Measurements from ENCODE around the gene ACTN2. TPM values are rescaled to one million over a fixed set of nuclear protein-coding genes. Genes with fewer than 3 reads are reported as not detected.

Gene ACTN2
- total and polyA plus RNA-seq, 3 experiments from 2014 or later, result not detected

- H3K4me1 ChIP-seq (ENCODE audit: insufficient read depth, low read length), result no peaks in the 10 kb centered on the region
- H3K9me3 ChIP-seq (ENCODE audit: low read length), result no peaks in the 10 kb centered on the region
Observed at GRCh38 chr1:236748268-236748870, 62.1 kb downstream of the ACTN2 start.

GRCh38 chr1:236750928-236751327, 64.6 kb downstream of the ACTN2 start:
- Histone ChIP-seq H3K27me3 (ENCODE audit: insufficient read depth, low read length, poor library complexity, severe bottlenecking) (no peaks in the 10 kb centered on the region), H3K36me3 (ENCODE audit: insufficient read depth, low read length) (no peaks in the 10 kb centered on the region), H3K4me1 (ENCODE audit: insufficient read depth, low read length) (no peaks in the 10 kb centered on the region), H3K4me3 (ENCODE audit: low read length) (no peak overlapping the region), H3K27ac (ENCODE audit: low read depth, low read length) (no peak overlapping the region), H3K9me3 (ENCODE audit: low read length) (no peaks in the 10 kb centered on the region)
- Mint-ChIP-seq H3K27me3 (peaks cover 12 to 42% of the 10 kb centered on the region in 2 donors), H3K9me3 (no peaks in the 10 kb centered on the region), H3K4me1 (no peaks in the 10 kb centered on the region), H3K36me3 (no peaks in the 10 kb centered on the region), H3K27ac (no peak overlapping the region), H3K4me3 (no peak overlapping the region)
- ChIA-PET CTCF (interaction anchor here (1.3 kb wide), 1 partner anchor 9 kb away, joined by 3 read pairs; no protein-coding TSS in a partner anchor), POLR2A (no interaction called here)
- DNase-seq, result no peak

More at GRCh38 chr1:236748268-236748870, 62.1 kb downstream of the ACTN2 start:
- Mint-ChIP-seq H3K9me3 (no peaks in the 10 kb centered on the region), H3K4me1 (no peaks in the 10 kb centered on the region), H3K36me3 (no peaks in the 10 kb centered on the region), H3K27ac (no peak overlapping the region), H3K4me3 (no peak overlapping the region), H3K27me3 (peaks cover 15 to 43% of the 10 kb centered on the region in 2 donors)
- no peak overlapping the region for H3K4me3 ChIP-seq (ENCODE audit: low read length)
- H3K27ac ChIP-seq (ENCODE audit: low read depth, low read length), result no peak overlapping the region
- ChIA-PET CTCF (interaction anchor here (1.3 kb wide), 1 partner anchor 814 kb away, joined by 3 read pairs; no protein-coding TSS in a partner anchor), POLR2A (no interaction called here)
- no peaks in the 10 kb centered on the region for H3K36me3 ChIP-seq (ENCODE audit: insufficient read depth, low read length)
- DNase-seq, result no peak
- no peaks in the 10 kb centered on the region for H3K27me3 ChIP-seq (ENCODE audit: insufficient read depth, low read length, poor library complexity, severe bottlenecking)

- Histone ChIP-seq H3K4me3 (ENCODE audit: low read length) (no peak overlapping the region), H3K27ac (ENCODE audit: low read depth, low read length) (no peak overlapping the region), H3K9me3 (ENCODE audit: low read length) (no peaks in the 10 kb centered on the region), H3K4me1 (ENCODE audit: insufficient read depth, low read length) (no peaks in the 10 kb centered on the region), H3K27me3 (ENCODE audit: insufficient read depth, low read length, poor library complexity, severe bottlenecking) (no peaks in the 10 kb centered on the region), H3K36me3 (ENCODE audit: insufficient read depth, low read length) (no peaks in the 10 kb centered on the region)
- no peak overlapping the region for H3K27ac Mint-ChIP-seq
- no peak overlapping the region for H3K4me3 Mint-ChIP-seq
- DNase-seq, result no peak
- CTCF ChIA-PET, result interaction anchor here (1.3 kb wide), 1 partner anchor 8 kb away, joined by 3 read pairs; no protein-coding TSS in a partner anchor
- H3K36me3 Mint-ChIP-seq, result no peaks in the 10 kb centered on the region
- H3K27me3 Mint-ChIP-seq, result peaks cover 12 to 39% of the 10 kb centered on the region in 2 donors
- no peaks in the 10 kb centered on the region for H3K4me1 Mint-ChIP-seq
- no peaks in the 10 kb centered on the region for H3K9me3 Mint-ChIP-seq
- POLR2A ChIA-PET, result no interaction called here
Observed at GRCh38 chr1:236751385-236751784, 65.1 kb downstream of the ACTN2 start.

DNA sequence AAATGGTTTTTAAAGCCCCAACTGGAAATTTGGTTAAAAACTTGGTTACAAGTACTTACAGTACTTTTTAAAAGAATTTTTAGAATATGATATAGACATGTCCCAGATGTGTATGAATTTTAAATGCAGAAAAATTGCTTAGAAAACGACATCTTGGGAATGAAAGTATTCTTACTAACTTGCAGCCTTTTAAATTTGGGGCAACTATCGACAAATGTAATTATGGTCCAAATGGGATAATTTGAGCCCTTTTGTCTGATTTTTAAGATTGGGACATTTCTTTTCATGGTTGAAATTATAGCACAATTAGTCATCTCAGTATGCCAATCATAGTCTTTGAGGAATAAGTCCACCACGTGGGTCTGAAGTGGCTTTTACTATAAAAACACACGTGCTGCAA, 65.6 kb downstream of the ACTN2 start:
- Mint-ChIP-seq H3K4me3 (no peak overlapping the region), H3K36me3 (no peaks in the 10 kb centered on the region), H3K9me3 (no peaks in the 10 kb centered on the region), H3K27me3 (peaks cover 10 to 34% of the 10 kb centered on the region in 2 donors), H3K27ac (no peak overlapping the region), H3K4me1 (no peaks in the 10 kb centered on the region)
- Histone ChIP-seq H3K4me1 (ENCODE audit: insufficient read depth, low read length) (no peaks in the 10 kb centered on the region), H3K27me3 (ENCODE audit: insufficient read depth, low read length, poor library complexity, severe bottlenecking) (no peaks in the 10 kb centered on the region), H3K27ac (ENCODE audit: low read depth, low read length) (no peak overlapping the region), H3K9me3 (ENCODE audit: low read length) (no peaks in the 10 kb centered on the region), H3K36me3 (ENCODE audit: insufficient read depth, low read length) (no peaks in the 10 kb centered on the region), H3K4me3 (ENCODE audit: low read length) (no peak overlapping the region)
- POLR2A ChIA-PET, result interaction anchor here (0.7 kb wide), 1 partner anchor 16 kb away, joined by 3 read pairs; no protein-coding TSS in a partner anchor
- CTCF ChIA-PET, result no interaction called here
- DNase-seq, result no peak

GRCh38 chr1:236753516-236753915, 67.2 kb downstream of the ACTN2 start:
- DNase-seq, result no peak
- no peaks in the 10 kb centered on the region for H3K9me3 ChIP-seq (ENCODE audit: low read length)
- no peaks in the 10 kb centered on the region for H3K4me1 ChIP-seq (ENCODE audit: insufficient read depth, low read length)
- H3K4me1 Mint-ChIP-seq, result no peaks in the 10 kb centered on the region
- ChIA-PET CTCF (no interaction called here), POLR2A (no interaction called here)
- no peak overlapping the region for H3K4me3 Mint-ChIP-seq
- no peak overlapping the region for H3K27ac ChIP-seq (ENCODE audit: low read depth, low read length)
- H3K9me3 Mint-ChIP-seq, result no peaks in the 10 kb centered on the region
- H3K36me3 Mint-ChIP-seq, result no peaks in the 10 kb centered on the region
- H3K27ac Mint-ChIP-seq, result no peak overlapping the region
- H3K4me3 ChIP-seq (ENCODE audit: low read length), result no peak overlapping the region
- H3K27me3 ChIP-seq (ENCODE audit: insufficient read depth, low read length, poor library complexity, severe bottlenecking), result no peaks in the 10 kb centered on the region
- peaks cover 9 to 21% of the 10 kb centered on the region in 2 donors for H3K27me3 Mint-ChIP-seq
- H3K36me3 ChIP-seq (ENCODE audit: insufficient read depth, low read length), result no peaks in the 10 kb centered on the region

DNA sequence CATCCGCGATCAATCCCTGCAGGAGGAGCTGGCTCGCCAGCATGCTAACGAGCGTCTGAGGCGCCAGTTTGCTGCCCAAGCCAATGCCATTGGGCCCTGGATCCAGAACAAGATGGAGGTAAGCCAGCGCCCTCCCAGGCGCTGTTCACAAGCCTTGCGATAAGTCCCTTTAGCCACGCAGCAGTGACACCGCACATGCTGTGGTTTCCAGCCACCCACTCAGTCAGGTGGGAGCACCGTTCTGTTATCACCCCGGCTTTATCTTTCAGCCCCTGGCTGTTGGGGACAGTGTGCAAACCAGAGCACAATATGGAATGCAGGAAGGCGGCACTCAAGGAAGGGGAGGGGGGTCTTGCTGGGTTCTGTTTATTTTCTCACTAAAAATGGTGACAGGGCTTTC, 67.7 kb downstream of the ACTN2 start:
- Mint-ChIP-seq H3K27ac (no peak overlapping the region), H3K4me1 (no peaks in the 10 kb centered on the region), H3K9me3 (no peaks in the 10 kb centered on the region), H3K36me3 (no peaks in the 10 kb centered on the region), H3K27me3 (peaks cover 9 to 19% of the 10 kb centered on the region in 2 donors), H3K4me3 (no peak overlapping the region)
- DNase-seq, result no peak
- H3K4me3 ChIP-seq (ENCODE audit: low read length), result no peak overlapping the region
- H3K4me1 ChIP-seq (ENCODE audit: insufficient read depth, low read length), result no peaks in the 10 kb centered on the region
- no peaks in the 10 kb centered on the region for H3K36me3 ChIP-seq (ENCODE audit: insufficient read depth, low read length)
- ChIA-PET CTCF (no interaction called here), POLR2A (no interaction called here)
- no peak overlapping the region for H3K27ac ChIP-seq (ENCODE audit: low read depth, low read length)
- H3K9me3 ChIP-seq (ENCODE audit: low read length), result no peaks in the 10 kb centered on the region
- H3K27me3 ChIP-seq (ENCODE audit: insufficient read depth, low read length, poor library complexity, severe bottlenecking), result no peaks in the 10 kb centered on the region

DNA sequence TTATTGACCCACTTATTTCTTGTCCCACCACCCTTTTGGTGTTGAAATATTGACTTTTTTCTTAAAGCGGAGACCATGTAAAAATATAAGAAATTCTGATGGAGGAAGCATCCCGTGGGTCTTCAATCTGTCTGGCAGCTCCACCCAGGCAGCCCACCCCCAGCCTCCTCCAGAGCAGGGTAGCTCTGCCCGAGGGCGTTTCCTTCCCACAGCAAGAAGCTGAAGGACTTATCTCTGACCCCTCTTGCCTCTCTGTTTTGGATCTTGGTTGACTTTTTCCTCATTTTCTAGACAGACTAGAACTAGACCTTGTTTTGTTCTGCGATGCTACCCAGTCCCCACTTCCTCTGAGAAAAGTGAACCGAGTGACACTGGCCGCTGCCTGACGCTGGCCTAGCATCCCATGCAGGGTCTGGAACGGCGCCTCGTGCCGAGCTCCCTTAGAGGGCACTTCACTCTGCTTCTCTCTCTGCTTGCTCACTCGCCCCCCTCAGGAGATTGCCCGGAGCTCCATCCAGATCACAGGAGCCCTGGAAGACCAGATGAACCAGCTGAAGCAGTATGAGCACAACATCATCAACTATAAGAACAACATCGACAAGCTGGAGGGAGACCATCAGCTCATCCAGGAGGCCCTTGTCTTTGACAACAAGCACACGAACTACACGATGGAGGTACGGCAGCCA, 68.4 kb downstream of the ACTN2 start:
- H3K9me3 Mint-ChIP-seq, result no peaks in the 10 kb centered on the region
- Histone ChIP-seq H3K9me3 (ENCODE audit: low read length) (no peaks in the 10 kb centered on the region), H3K4me3 (ENCODE audit: low read length) (no peak overlapping the region), H3K27ac (ENCODE audit: low read depth, low read length) (no peak overlapping the region), H3K36me3 (ENCODE audit: insufficient read depth, low read length) (no peaks in the 10 kb centered on the region), H3K4me1 (ENCODE audit: insufficient read depth, low read length) (no peaks in the 10 kb centered on the region), H3K27me3 (ENCODE audit: insufficient read depth, low read length, poor library complexity, severe bottlenecking) (no peaks in the 10 kb centered on the region)
- peaks cover 7 to 18% of the 10 kb centered on the region in 2 donors for H3K27me3 Mint-ChIP-seq
- DNase-seq, result no peak
- H3K4me1 Mint-ChIP-seq, result peaks cover 0 to 5% (median 3%) of the 10 kb centered on the region in 3 donors
- POLR2A ChIA-PET, result no interaction called here
- CTCF ChIA-PET, result no interaction called here
- H3K4me3 Mint-ChIP-seq, result no peak overlapping the region
- H3K27ac Mint-ChIP-seq, result no peak overlapping the region
- no peaks in the 10 kb centered on the region for H3K36me3 Mint-ChIP-seq

DNA sequence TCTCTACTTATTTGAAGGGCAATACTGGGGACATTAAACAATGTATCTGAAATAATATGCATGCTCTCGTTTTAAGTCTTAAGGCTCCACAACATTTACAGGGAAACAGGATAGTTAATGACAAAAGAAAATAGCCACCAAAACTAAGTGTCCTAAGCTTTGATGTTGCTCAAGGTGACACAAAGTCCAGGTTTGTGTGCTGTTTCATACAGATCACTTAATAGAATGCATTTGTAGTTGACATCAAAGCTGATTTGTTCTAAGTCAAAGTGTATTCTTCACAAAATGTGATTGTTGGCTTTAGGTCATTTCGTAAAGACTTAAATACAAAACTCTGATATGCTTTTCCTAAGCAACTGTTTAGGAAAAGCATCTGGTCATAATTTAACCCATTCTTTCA, 71.3 kb downstream of the ACTN2 start:
- H3K4me3 Mint-ChIP-seq, result no peak overlapping the region
- H3K4me1 Mint-ChIP-seq, result peaks cover 0 to 5% (median 3%) of the 10 kb centered on the region in 3 donors
- no peaks in the 10 kb centered on the region for H3K9me3 Mint-ChIP-seq
- ChIA-PET CTCF (no interaction called here), POLR2A (no interaction called here)
- H3K36me3 Mint-ChIP-seq, result no peaks in the 10 kb centered on the region
- Histone ChIP-seq H3K27ac (ENCODE audit: low read depth, low read length) (no peak overlapping the region), H3K27me3 (ENCODE audit: insufficient read depth, low read length, poor library complexity, severe bottlenecking) (no peaks in the 10 kb centered on the region), H3K4me1 (ENCODE audit: insufficient read depth, low read length) (no peaks in the 10 kb centered on the region), H3K4me3 (ENCODE audit: low read length) (no peak overlapping the region), H3K9me3 (ENCODE audit: low read length) (no peaks in the 10 kb centered on the region), H3K36me3 (ENCODE audit: insufficient read depth, low read length) (no peaks in the 10 kb centered on the region)
- peaks cover 1 to 5% of the 10 kb centered on the region in 2 donors for H3K27me3 Mint-ChIP-seq
- no peak overlapping the region for H3K27ac Mint-ChIP-seq
- no peak for DNase-seq
